HepG2 (cell line): ENCODE results near the gene CTNNBL1. TPM values are rescaled to one million over a fixed set of nuclear protein-coding genes. Genes with fewer than 3 reads are reported as not detected.

Source experiments
- ATAC-seq: fragments of 200-7000 bp; cut with Tn5 transposase; 3 replicates; pipeline ENCODE4 v1.9.1; 2020; ENCODE audit warnings: mild to moderate bottlenecking, moderate library complexity
- BruUV-seq: library from RNA; stranded (reverse); fragments of 400-500 nt; replicated peaks from 2 replicates; lab custom pipeline; 2021; lab: Mats Ljungman, UMichigan
- CTCF ChIA-PET: fragments of 300-600 bp; formaldehyde crosslinking; extraction: SDS; loops from one replicate; lab custom pipeline; 2021; ENCODE audit warnings: low total read pairs, inconsistent platforms, low intra/inter-chr PET ratio; lab: Yijun Ruan, JAX
- POLR2A ChIA-PET: fragments of 350-600 bp; sonication (Branson Sonifier 250); formaldehyde crosslinking; loops from one replicate; lab custom pipeline; 2020; ENCODE audit warnings: antibody characterized with exemption, inconsistent platforms; lab: Yijun Ruan, JAX
- DNase-seq: peaks from one replicate; pipeline ENCODE4 v3.0.0-alpha.2; 2015; ENCODE audit warnings: low spot score
- FAIRE-seq: peaks from 3 replicates; lab custom pipeline; 2011; peaks lifted over from hg19 to GRCh38; lab: Jason Lieb, UNC
- H2AFZ ChIP-seq: one replicate; pipeline ENCODE4 v1.6.1; 2011; ENCODE audit warnings: low read length, inconsistent platforms
- H3K27ac ChIP-seq: fragments of 300-600 bp; 3 replicates; pipeline ENCODE4 v1.8.0; 2011; ENCODE audit warnings: mixed run types, mild to moderate bottlenecking, mixed read lengths, low read length, inconsistent platforms; ENCODE audit not compliant: insufficient read depth; ENCODE audit errors: extremely low read length
- H3K27me3 ChIP-seq, 2 experiments: fragments of 200-600 bp in 1 of 2; 2 replicates in 1 of 2; 3 replicates in 1 of 2; pipeline versions ENCODE4 v1.6.0 to v1.8.0; 2011; ENCODE audit warnings: low read length in 2 of 2, mild to moderate bottlenecking in 2 of 2, moderate library complexity in 2 of 2, inconsistent platforms in 1 of 2; ENCODE audit not compliant: insufficient read depth in 2 of 2, control insufficient read depth in 1 of 2
- H3K36me3 ChIP-seq, 2 experiments: fragments of 200-600 bp in 1 of 2; replicated peaks in 1 of 2; 2 replicates in 1 of 2; 3 replicates in 1 of 2; pipeline versions ENCODE4 v1.5.1 to v1.8.0; 2011; ENCODE audit warnings: low read length in 2 of 2, inconsistent platforms in 1 of 2; ENCODE audit not compliant: insufficient read depth in 2 of 2, control insufficient read depth in 1 of 2
- H3K4me1 ChIP-seq: 2 replicates; pipeline ENCODE4 v1.5.1; 2012; ENCODE audit warnings: low read length, inconsistent platforms; ENCODE audit not compliant: insufficient read depth
- H3K4me2 ChIP-seq: 2 replicates; pipeline ENCODE4 v1.6.0; 2011; ENCODE audit warnings: low read depth, low read length, inconsistent platforms
- H3K4me3 ChIP-seq, 3 experiments: fragments of 200-600 bp in 1 of 3; sonication (generic), shearing (Covaris generic) in 1 of 3; replicated peaks in 1 of 3; 2 replicates each; pipeline ENCODE4 v1.5.1; 2011 to 2016; ENCODE audit warnings: low read length in 3 of 3, inconsistent platforms in 2 of 3, low read depth in 2 of 3, mild to moderate bottlenecking in 2 of 3, control low read depth in 1 of 3, mixed read lengths in 1 of 3; ENCODE audit not compliant: insufficient read depth in 1 of 3
- H3K79me2 ChIP-seq: one replicate; pipeline ENCODE4 v1.6.1; 2011; ENCODE audit warnings: low read length, inconsistent platforms; ENCODE audit not compliant: insufficient read depth
- H3K9ac ChIP-seq: 2 replicates; pipeline ENCODE4 v1.6.0; 2011; ENCODE audit warnings: mild to moderate bottlenecking, low read depth, low read length, inconsistent platforms; ENCODE audit not compliant: insufficient read depth
- H3K9me3 ChIP-seq: 2 replicates; pipeline ENCODE4 v1.5.1; 2012; ENCODE audit warnings: mild to moderate bottlenecking, low read length
- H4K20me1 ChIP-seq: 2 replicates; pipeline ENCODE4 v1.6.0; 2011; ENCODE audit warnings: inconsistent platforms, mild to moderate bottlenecking, low read length, moderate library complexity; ENCODE audit not compliant: insufficient read depth
- ETV5 ChIP-seq: IDR thresholded peaks from 2 replicates; pipeline ENCODE4 v1.6.1; 2018; ENCODE audit warnings: missing biosample characterization, missing genetic modification reagents, inconsistent platforms, borderline replicate concordance
- HOXD1 ChIP-seq: sonication (generic); formaldehyde crosslinking; IDR thresholded peaks from 2 replicates; pipeline ENCODE4 v1.5.0; 2020; ENCODE audit warnings: missing genetic modification reagents
- KAT2B ChIP-seq: fragments of 150-350 bp; IDR thresholded peaks from 2 replicates; pipeline ENCODE4 v1.6.1; 2014; ENCODE audit warnings: low read depth, low read length, borderline replicate concordance
- KAT8 ChIP-seq: IDR thresholded peaks from 2 replicates; pipeline ENCODE4 v1.6.1; 2016; ENCODE audit warnings: missing genetic modification reagents, missing compliant biosample characterization
- MAFK ChIP-seq, 2 experiments: IDR thresholded peaks in 1 of 2; conservative IDR thresholded peaks in 1 of 2; 2 replicates each; pipeline ENCODE4 v1.6.1; 2011; ENCODE audit warnings: improper control_type of control experiment in 2 of 2, low read length in 2 of 2
- MATR3 ChIP-seq: sonication (generic); formaldehyde crosslinking; IDR thresholded peaks from 2 replicates; pipeline ENCODE4 v1.4.0; 2020; ENCODE audit warnings: missing genetic modification reagents
- MBD4 ChIP-seq: IDR thresholded peaks from 2 replicates; pipeline ENCODE4 v1.6.1; 2012; ENCODE audit warnings: low read length, inconsistent platforms, borderline replicate concordance
- NR2F1 ChIP-seq, 2 experiments: fragments of 450-650 bp in 1 of 2; formaldehyde crosslinking in 1 of 2; IDR thresholded peaks; 2 replicates each; pipeline versions ENCODE4 v1.5.0 to v1.6.1; 2016 to 2020; ENCODE audit warnings: mild to moderate bottlenecking in 1 of 2, missing compliant biosample characterization in 1 of 2, missing genetic modification reagents in 1 of 2, moderate library complexity in 1 of 2
- PCBP2 ChIP-seq: fragments of 200-400 bp; formaldehyde crosslinking; optimal IDR thresholded peaks from 2 replicates; pipeline ENCODE3; 2018; ENCODE audit warnings: low read length, low read depth; ENCODE audit not compliant: poor library complexity, severe bottlenecking
- PHF20 ChIP-seq: sonication (generic); formaldehyde crosslinking; IDR thresholded peaks from 2 replicates; pipeline ENCODE4 v1.5.0; 2020; ENCODE audit warnings: mild to moderate bottlenecking, missing genetic modification reagents
- SALL1 ChIP-seq: sonication (generic); formaldehyde crosslinking; IDR thresholded peaks from 2 replicates; pipeline ENCODE4 v1.8.0; 2022; ENCODE audit warnings: mild to moderate bottlenecking, missing genetic modification reagents
- SRY ChIP-seq: sonication (generic); formaldehyde crosslinking; IDR thresholded peaks from 2 replicates; pipeline ENCODE4 v1.8.0; 2022; ENCODE audit warnings: mild to moderate bottlenecking, missing genetic modification reagents
- ZNF256 ChIP-seq: sonication (generic); formaldehyde crosslinking; conservative IDR thresholded peaks from 2 replicates; pipeline ENCODE4 v1.4.0; 2020; ENCODE audit warnings: missing genetic modification reagents
- ZSCAN20 ChIP-seq: sonication (generic); formaldehyde crosslinking; IDR thresholded peaks from 2 replicates; pipeline ENCODE4 v1.4.0; 2020; ENCODE audit warnings: missing genetic modification reagents, mild to moderate bottlenecking, borderline replicate concordance
- WGBS: methylation state at CpG from one replicate; pipeline ENCODE4 v1.1.6; 2017; ENCODE audit warnings: low lambda C conversion rate; 5-methylcytosine and 5-hydroxymethylcytosine counted together
- in situ Hi-C: cut with HindIII; loops from 2 replicates; pipeline ENCODE4 v1.10.0; 2017; ENCODE audit warnings: low pct_unique_long_range_greater_than_20kb; ENCODE audit not compliant: extremely low pct_ligation_motif_present
- intact Hi-C: fragments of 100-400 bp; cut with micrococcal nuclease; formaldehyde crosslinking; loops from one replicate; pipeline ENCODE4 v1.10.0; 2022; ENCODE audit not compliant: unreplicated experiment
- polyA plus RNA-seq, 8 experiments: library from polyadenylated mRNA; depleted of rRNA in 3 of 8; stranded (reverse) in 7 of 8; unstranded in 1 of 8; fragments of >200 nt; fragmentation: Illumina TruSeq in 4 of 8; extraction: Trizol in 4 of 8; gene quantifications; 2 replicates each; pipeline versions ENCODE4 v1.2.1 to v1.2.3, GENCODE V29; 2011 to 2016; ENCODE audit warnings: low read depth in 4 of 8, missing spikeins in 1 of 8, mixed read lengths in 1 of 8; ENCODE audit not compliant: insufficient read depth in 1 of 8
- total RNA-seq, 5 experiments: library from RNA; depleted of rRNA; stranded (reverse); fragments of >200 nt; fragmentation: Illumina TruSeq; extraction: Trizol; gene quantifications; 2 replicates each; pipeline ENCODE4 v1.2.3, GENCODE V29; 2016; ENCODE audit warnings: low read depth in 1 of 5
- TF ChIP-seq, protein P1 (sequence below): sonication (generic); formaldehyde crosslinking; IDR thresholded peaks from 2 replicates; pipeline ENCODE4 v1.5.1; 2020; ENCODE audit warnings: mild to moderate bottlenecking, moderate library complexity, missing genetic modification reagents
- TF ChIP-seq, protein P2 (sequence below), 2 experiments: sonication (generic) in 1 of 2; formaldehyde crosslinking in 1 of 2; IDR thresholded peaks; 2 replicates each; pipeline versions ENCODE4 v1.5.1 to v1.6.1; 2011 to 2020; ENCODE audit warnings: borderline replicate concordance in 1 of 2, low read depth in 1 of 2, low read length in 1 of 2, mild to moderate bottlenecking in 1 of 2, missing genetic modification reagents in 1 of 2, moderate library complexity in 1 of 2

Gene CTNNBL1
- total and polyA plus RNA-seq, 2 of the 13 experiments (the other 11 are each of a cell fraction or from before 2014, with no cell fraction given): 49.3 to 94.6 TPM

DNA sequence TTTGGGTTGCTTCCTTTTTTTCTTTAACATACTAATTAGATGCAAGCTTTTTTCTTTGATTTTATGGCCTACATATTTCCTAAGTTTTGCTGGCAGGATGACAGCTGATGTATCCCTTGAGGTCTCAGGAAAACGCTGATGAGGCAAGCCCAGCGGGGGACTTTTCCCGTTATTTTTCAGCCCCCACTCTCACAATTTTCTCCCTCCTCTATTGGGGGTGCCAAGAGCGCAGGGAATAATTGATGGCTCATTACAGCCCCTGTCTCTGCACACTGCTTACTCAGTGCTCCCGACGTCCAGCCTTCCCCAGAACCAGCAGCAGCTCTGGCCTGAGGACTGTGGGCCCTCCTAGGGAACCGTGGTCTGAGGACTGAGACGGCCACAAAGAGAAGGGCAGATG, 170.5 kb downstream of the CTNNBL1 start:
- intact Hi-C loops (no loop called here), in situ Hi-C loops (no loop called here)
- 83% methylated on average over 8 of the region's 8 CpGs for WGBS
- ATAC-seq: no peak
- Histone ChIP-seq H3K4me2 (no peak overlapping the region), H3K4me3 (no peak overlapping the region), H3K27me3 (no peaks in the 10 kb centered on the region), H3K36me3 (peaks cover 21 to 56% of the 10 kb centered on the region in 2 experiments), H3K79me2 (no peaks in the 10 kb centered on the region), H4K20me1 (no peaks in the 10 kb centered on the region), H3K9ac (no peak overlapping the region), H3K4me1 (no peaks in the 10 kb centered on the region), H3K9me3 (no peaks in the 10 kb centered on the region), H2AFZ (no peak overlapping the region), H3K27ac (no peak overlapping the region)
- TF ChIP-seq ETV5 (CRISPR knock-in tag) (no peak), SRY (CRISPR knock-in tag) (no peak), PCBP2 (no peak), ZNF256 (CRISPR knock-in tag) (no peak), MAFK (conservative IDR thresholded peaks at IDR 0.05 in 1 of 2, IDR thresholded peaks at IDR 0.05 in 1 of 2; ENCODE audit: low read length in 2 of 2) (peak; percentile 36 to 52; a peak in 3 of 4 replicates)
- TF ChIP-seq, protein P1, sequence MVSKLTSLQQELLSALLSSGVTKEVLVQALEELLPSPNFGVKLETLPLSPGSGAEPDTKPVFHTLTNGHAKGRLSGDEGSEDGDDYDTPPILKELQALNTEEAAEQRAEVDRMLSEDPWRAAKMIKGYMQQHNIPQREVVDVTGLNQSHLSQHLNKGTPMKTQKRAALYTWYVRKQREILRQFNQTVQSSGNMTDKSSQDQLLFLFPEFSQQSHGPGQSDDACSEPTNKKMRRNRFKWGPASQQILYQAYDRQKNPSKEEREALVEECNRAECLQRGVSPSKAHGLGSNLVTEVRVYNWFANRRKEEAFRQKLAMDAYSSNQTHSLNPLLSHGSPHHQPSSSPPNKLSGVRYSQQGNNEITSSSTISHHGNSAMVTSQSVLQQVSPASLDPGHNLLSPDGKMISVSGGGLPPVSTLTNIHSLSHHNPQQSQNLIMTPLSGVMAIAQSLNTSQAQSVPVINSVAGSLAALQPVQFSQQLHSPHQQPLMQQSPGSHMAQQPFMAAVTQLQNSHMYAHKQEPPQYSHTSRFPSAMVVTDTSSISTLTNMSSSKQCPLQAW: no peak
- BruUV-seq: no TSS peak
- no peak for FAIRE-seq
- POLR2A ChIA-PET: no interaction called here
- CTCF ChIA-PET: no interaction called here
- no peak for DNase-seq

DNA sequence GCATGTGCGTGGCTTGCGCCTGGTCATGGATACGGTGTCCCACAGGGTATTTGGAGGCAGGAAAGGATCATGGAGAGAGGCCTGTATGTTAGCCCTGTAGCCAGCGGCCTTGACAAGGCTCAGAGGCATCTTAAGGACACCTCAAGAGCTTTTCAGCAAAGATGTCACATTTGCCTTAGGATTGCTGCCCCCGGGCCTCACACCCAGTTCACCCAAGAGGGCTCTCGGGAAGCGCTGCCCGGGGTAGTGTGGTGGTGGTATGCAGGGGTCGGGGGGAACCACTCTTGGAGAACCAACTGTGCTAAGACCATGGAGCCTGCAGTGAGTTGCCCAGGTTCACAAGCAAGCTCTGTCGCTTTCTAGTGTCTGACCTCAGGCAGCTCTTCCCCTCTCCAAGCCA, 172.2 kb downstream of the CTNNBL1 start:
- intact Hi-C loops (no loop called here), in situ Hi-C loops (no loop called here)
- Histone ChIP-seq H3K79me2 (no peaks in the 10 kb centered on the region), H3K4me3 (no peak overlapping the region), H3K36me3 (peaks cover 19 to 56% of the 10 kb centered on the region in 2 experiments), H3K9ac (no peak overlapping the region), H3K4me1 (no peaks in the 10 kb centered on the region), H3K27ac (no peak overlapping the region), H3K27me3 (no peaks in the 10 kb centered on the region), H2AFZ (no peak overlapping the region), H3K4me2 (no peak overlapping the region), H3K9me3 (no peaks in the 10 kb centered on the region), H4K20me1 (no peaks in the 10 kb centered on the region)
- DNase-seq (no peak), ATAC-seq (no peak), FAIRE-seq (no peak)
- no TSS peak for BruUV-seq
- POLR2A ChIA-PET: no interaction called here
- WGBS: 98% methylated on average over 10 of the region's 10 CpGs
- CTCF ChIA-PET: no interaction called here
- TF ChIP-seq NR2F1 (CRISPR knock-in tag; IDR thresholded peaks at IDR 0.05): no peak
- no peak for TF ChIP-seq MBD4
- TF ChIP-seq PHF20 (CRISPR knock-in tag): no peak
- no peak for TF ChIP-seq ZSCAN20 (CRISPR knock-in tag)
- no peak for TF ChIP-seq MAFK (conservative IDR thresholded peaks at IDR 0.05 in 1 of 2, IDR thresholded peaks at IDR 0.05 in 1 of 2; ENCODE audit: low read length in 2 of 2)
- TF ChIP-seq KAT2B: no peak
- TF ChIP-seq, protein P2, sequence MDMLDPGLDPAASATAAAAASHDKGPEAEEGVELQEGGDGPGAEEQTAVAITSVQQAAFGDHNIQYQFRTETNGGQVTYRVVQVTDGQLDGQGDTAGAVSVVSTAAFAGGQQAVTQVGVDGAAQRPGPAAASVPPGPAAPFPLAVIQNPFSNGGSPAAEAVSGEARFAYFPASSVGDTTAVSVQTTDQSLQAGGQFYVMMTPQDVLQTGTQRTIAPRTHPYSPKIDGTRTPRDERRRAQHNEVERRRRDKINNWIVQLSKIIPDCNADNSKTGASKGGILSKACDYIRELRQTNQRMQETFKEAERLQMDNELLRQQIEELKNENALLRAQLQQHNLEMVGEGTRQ (IDR thresholded peaks at IDR 0.05; ENCODE audit: low read depth, low read length): no peak
- TF ChIP-seq, protein P2 (CRISPR knock-in tag; IDR thresholded peaks at IDR 0.05; ENCODE audit: borderline replicate concordance): no peak
- TF ChIP-seq MATR3: no peak
- no peak for TF ChIP-seq SALL1 (CRISPR knock-in tag)
- TF ChIP-seq HOXD1 (CRISPR knock-in tag): no peak
- TF ChIP-seq KAT8 (CRISPR knock-in tag): no peak
